ENCODE data around the gene CHL1. TPM values are rescaled to one million over a fixed set of nuclear protein-coding genes. Genes with fewer than 3 reads are reported as not detected.

The CHL1 gene
- total RNA-seq, 1 experiment from 2014 or later, result 5.5 TPM

DNA sequence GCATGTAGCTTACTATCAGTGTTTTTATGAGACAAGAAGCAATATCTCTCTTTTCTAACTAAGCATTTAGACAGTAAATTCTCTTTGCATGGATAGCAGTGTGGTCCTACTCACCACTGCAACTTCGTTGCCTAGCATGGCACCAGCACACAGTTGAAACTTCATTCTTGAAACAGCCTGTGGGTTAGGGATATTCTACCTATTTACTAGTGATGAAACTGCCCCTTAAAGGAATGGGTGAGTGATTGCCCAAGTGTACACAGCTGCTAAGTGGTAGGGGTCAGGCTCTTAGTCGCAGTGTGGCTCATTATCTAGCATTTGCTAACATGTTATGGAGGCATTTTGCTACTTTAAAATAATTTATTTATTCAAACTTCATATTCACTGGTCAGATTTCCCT, 78.4 kb downstream of the CHL1 start:
- DNase-seq (ENCODE audit: low spot score), result no peak
- in situ Hi-C loops (cut with HindIII; ENCODE audit: low sequenced_read_pairs), result no loop called here

- DNase-seq (ENCODE audit: low spot score), result no peak
- in situ Hi-C loops (cut with HindIII; ENCODE audit: low sequenced_read_pairs), result no loop called here
These were observed 81.3 kb downstream of the CHL1 start for GRCh38 chr3:277873-278272.

DNA sequence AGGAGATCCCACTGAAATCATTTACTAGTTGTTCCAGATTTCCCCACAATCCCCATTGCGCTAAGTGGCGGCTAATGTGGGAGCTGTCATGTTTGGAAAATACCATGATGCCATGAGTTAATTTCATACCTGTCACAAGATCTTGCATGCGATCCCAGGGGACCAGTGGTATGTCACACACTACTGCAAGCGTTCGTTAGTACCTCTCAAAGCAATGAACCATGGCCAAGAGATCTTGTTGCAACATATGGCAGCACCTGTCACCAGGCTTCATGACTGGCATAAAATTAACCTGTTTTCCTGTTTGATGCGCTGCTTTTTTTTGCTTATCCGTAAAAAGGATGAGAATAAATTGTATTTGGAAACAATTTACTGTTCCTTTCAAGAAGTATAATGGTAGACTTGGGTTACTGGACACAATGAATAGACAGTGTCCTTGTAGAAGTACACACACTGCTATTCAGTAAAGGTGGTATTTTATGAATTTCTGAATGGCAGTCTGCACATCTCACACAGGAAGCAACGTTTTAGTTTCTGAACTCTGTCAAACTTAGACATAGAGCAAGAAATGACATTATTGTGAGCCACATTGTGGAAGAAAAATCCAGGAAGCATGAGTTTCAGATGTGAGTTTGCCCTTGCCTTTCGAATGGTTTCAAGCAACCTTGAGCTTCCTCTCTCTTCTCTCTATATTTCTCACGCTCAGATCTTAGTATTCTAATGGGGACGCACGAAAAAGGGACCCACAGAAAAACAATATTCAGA, 81.9 kb downstream of the CHL1 start:
- in situ Hi-C loops (cut with HindIII; ENCODE audit: low sequenced_read_pairs), result no loop called here

GRCh38 chr3:279325-279724, 82.8 kb downstream of the CHL1 start:
- in situ Hi-C loops (cut with HindIII; ENCODE audit: low sequenced_read_pairs), result no loop called here

More for the DNA sequence above, 81.9 kb downstream of the CHL1 start:
- peak; percentile 50 for DNase-seq (ENCODE audit: low spot score)

GRCh38 chr3:280681-281080, 84.1 kb downstream of the CHL1 start:
- DNase-seq (ENCODE audit: low spot score), result no peak
- in situ Hi-C loops (cut with HindIII; ENCODE audit: low sequenced_read_pairs), result no loop called here

More at GRCh38 chr3:279325-279724, 82.8 kb downstream of the CHL1 start:
- peak; percentile 13 for DNase-seq (ENCODE audit: low spot score)

- in situ Hi-C loops (cut with HindIII; ENCODE audit: low sequenced_read_pairs), result no loop called here
- peak; percentile 47 for DNase-seq (ENCODE audit: low spot score)
These were observed 87.8 kb downstream of the CHL1 start for GRCh38 chr3:284322-284721.

DNA sequence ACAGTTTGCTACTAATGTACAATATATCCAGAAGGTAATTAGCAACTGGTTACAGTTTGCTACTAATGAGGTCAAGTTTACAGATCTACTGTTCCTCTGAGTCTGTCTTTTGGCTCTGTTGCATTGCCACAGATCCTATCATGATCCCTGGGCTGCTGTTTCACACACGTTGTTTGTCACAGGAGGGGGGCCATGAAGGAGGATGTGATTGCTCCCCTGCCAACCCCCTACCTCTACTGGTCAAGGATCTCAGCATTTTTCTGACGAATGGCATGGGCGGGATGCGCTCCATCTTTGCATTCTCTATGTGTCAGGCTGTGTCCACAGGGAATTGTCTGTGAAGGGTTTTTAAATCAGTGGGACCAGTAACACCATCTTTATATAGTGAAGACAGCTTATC, 91.9 kb downstream of the CHL1 start:
- in situ Hi-C loops (cut with HindIII; ENCODE audit: low sequenced_read_pairs), result no loop called here
- DNase-seq (ENCODE audit: low spot score), result no peak

- in situ Hi-C loops (cut with HindIII; ENCODE audit: low sequenced_read_pairs), result no loop called here
- DNase-seq (ENCODE audit: low spot score), result no peak
These were observed 94.5 kb downstream of the CHL1 start for GRCh38 chr3:291028-291427.

- DNase-seq (ENCODE audit: low spot score), result no peak
- in situ Hi-C loops (cut with HindIII; ENCODE audit: low sequenced_read_pairs), result no loop called here
These were observed 95.3 kb downstream of the CHL1 start for GRCh38 chr3:291646-292436.

DNA sequence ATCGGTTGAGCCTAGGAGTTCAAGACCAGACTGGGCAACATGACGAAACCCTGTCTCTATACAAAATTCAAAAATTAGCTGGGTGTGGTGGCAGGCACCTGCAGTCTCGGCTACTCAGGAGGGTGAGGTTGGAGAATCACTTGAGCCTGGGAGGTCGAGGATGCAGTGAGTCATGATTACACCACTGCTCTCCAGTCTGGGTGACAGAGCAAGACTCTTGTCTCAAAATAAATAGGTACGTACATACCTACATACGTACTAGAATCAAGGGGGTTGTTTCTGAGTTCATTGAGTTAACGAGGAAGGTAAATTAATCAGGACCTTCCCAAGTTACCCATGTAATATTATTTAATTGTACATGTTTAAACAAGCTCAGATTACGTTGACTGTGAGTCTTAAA, 97.5 kb downstream of the CHL1 start:
- in situ Hi-C loops (cut with HindIII; ENCODE audit: low sequenced_read_pairs), result no loop called here
- no peak for DNase-seq (ENCODE audit: low spot score)

- in situ Hi-C loops (cut with HindIII; ENCODE audit: low sequenced_read_pairs), result no loop called here
- DNase-seq (ENCODE audit: low spot score), result no peak
These were observed 98.0 kb downstream of the CHL1 start for GRCh38 chr3:294581-294980.

- no peak for DNase-seq (ENCODE audit: low spot score)
- in situ Hi-C loops (cut with HindIII; ENCODE audit: low sequenced_read_pairs), result no loop called here
These were observed 98.6 kb downstream of the CHL1 start for GRCh38 chr3:295166-295565.

DNA sequence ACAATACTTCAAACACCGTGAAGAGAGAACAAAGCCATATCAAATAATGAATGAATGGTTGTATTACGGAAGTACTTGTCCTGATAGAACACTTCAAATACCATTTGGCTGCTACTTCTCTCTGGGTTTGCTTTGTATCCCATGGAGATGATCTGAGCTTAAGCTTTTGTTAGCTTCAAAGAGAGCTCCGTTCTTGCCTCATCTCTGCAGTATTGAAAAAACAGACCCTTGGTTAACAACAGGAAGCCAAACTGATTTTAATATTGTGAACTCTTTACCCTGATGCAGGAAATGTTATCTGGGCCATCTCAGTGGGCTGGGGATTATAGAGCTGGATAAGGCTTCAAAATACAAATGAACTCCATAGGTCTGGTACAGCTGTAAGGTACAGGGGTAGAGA, 101.0 kb downstream of the CHL1 start:
- DNase-seq (ENCODE audit: low spot score), result no peak
- in situ Hi-C loops (cut with HindIII; ENCODE audit: low sequenced_read_pairs), result no loop called here

- no peak for DNase-seq (ENCODE audit: low spot score)
- in situ Hi-C loops (cut with HindIII; ENCODE audit: low sequenced_read_pairs), result no loop called here
These were observed 103.2 kb downstream of the CHL1 start for GRCh38 chr3:299590-300301.

DNA sequence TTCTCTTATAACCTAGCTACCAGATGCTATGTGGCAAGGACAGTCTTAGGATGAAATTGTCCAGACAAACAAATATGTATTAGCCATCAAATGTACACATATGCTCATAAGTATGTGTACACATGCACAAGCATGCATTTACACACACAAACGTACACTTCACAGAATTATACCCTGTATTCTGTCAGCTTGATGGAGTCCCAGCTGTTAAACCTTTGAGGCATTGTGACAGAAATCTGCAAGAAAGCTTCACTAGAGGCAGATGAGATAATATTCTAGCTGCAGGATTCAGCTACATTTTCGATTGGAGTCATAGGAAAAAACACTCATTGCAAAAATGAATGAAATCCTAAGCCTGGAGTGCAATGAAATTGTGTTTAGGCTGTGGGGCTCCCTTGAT, 110.6 kb downstream of the CHL1 start:
- in situ Hi-C loops (cut with HindIII; ENCODE audit: low sequenced_read_pairs), result no loop called here
- peak; percentile 18 for DNase-seq (ENCODE audit: low spot score)

DNA sequence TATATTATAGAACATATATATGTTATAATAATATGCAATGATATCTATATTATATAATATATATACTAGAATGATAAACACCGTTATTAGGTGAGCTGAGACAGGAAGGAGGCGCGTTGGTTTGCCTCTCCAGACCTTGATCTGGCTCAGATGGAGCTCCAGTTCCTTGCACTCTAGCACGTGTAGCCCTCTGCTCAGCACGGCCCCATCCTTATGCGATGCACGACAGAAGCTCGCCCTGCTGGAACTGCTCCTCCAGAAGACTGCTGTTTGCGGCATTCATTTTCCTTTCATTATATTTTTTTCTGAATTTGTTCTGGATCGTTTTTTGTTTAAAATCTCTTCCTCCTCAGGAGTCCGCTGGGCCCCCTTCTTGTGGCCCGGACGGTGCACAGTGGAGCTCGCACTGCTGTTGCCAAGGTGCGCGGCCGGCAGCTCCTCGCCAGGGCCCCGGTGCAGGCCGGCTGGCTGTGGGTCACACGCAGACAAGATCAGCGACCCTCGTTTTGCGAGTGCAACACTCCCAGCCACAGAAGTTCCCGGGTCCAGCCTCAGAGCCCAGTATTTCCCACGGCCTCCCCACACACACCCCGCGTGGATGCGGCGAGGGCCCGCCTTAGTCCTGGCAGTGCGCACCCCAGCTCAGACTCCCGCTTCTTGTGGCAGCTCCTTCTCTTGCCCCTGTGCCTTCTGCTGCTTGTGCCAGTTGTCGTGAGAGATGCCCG, 112.2 kb downstream of the CHL1 start:
- in situ Hi-C loops (cut with HindIII; ENCODE audit: low sequenced_read_pairs), result no loop called here
- DNase-seq (ENCODE audit: low spot score), result peak; percentile 58

GRCh38 chr3:312160-312733, 115.7 kb downstream of the CHL1 start:
- no peak for DNase-seq (ENCODE audit: low spot score)
- in situ Hi-C loops (cut with HindIII; ENCODE audit: low sequenced_read_pairs), result no loop called here

GRCh38 chr3:312911-313310, 116.3 kb downstream of the CHL1 start:
- in situ Hi-C loops (cut with HindIII; ENCODE audit: low sequenced_read_pairs), result no loop called here
- no peak for DNase-seq (ENCODE audit: low spot score)

GRCh38 chr3:317012-317411, 120.4 kb downstream of the CHL1 start:
- no peak for DNase-seq (ENCODE audit: low spot score)
- in situ Hi-C loops (cut with HindIII; ENCODE audit: low sequenced_read_pairs), result no loop called here

All from G401 (cell line).